Endothelial cell of umbilical vein (primary cell): Measurements from ENCODE around the gene NYAP2.

Experiments
- FOS ChIP-seq: IDR thresholded peaks from 2 replicates; pipeline ENCODE4 v1.6.1; 2011; ENCODE audit warnings: mild to moderate bottlenecking, low read length, moderate library complexity, borderline replicate concordance; ENCODE audit not compliant: insufficient read depth
- JUN ChIP-seq: IDR thresholded peaks from 2 replicates; pipeline ENCODE4 v1.6.1; 2011; ENCODE audit warnings: borderline replicate concordance, low read depth; ENCODE audit not compliant: insufficient read length, insufficient read depth
- POLR2A ChIP-seq: IDR thresholded peaks from 2 replicates; pipeline ENCODE4 v1.6.1; 2012; ENCODE audit warnings: low read depth, mild to moderate bottlenecking, control low read depth, low read length
- POLR2AphosphoS5 ChIP-seq: IDR thresholded peaks from 2 replicates; pipeline ENCODE4 v1.6.1; 2012; ENCODE audit warnings: low read depth, mild to moderate bottlenecking, control low read depth, low read length, moderate library complexity; ENCODE audit not compliant: insufficient read depth
- TF ChIP-seq, protein P1 (sequence below), 2 donors: IDR thresholded peaks; 1 replicate in 1 of 2; 2 replicates in 1 of 2; pipeline ENCODE4 v1.5.1; 2011; ENCODE audit warnings: low read length in 2 of 2, mild to moderate bottlenecking in 2 of 2, moderate library complexity in 2 of 2, control low read depth in 1 of 2, inconsistent platforms in 1 of 2, low read depth in 1 of 2; ENCODE audit not compliant: insufficient read depth in 1 of 2; ENCODE audit errors: extremely low read depth in 1 of 2
- TF ChIP-seq, protein P2 (sequence below): IDR thresholded peaks from 2 replicates; pipeline ENCODE4 v1.6.1; 2011; ENCODE audit not compliant: insufficient read depth, insufficient read length

DNA sequence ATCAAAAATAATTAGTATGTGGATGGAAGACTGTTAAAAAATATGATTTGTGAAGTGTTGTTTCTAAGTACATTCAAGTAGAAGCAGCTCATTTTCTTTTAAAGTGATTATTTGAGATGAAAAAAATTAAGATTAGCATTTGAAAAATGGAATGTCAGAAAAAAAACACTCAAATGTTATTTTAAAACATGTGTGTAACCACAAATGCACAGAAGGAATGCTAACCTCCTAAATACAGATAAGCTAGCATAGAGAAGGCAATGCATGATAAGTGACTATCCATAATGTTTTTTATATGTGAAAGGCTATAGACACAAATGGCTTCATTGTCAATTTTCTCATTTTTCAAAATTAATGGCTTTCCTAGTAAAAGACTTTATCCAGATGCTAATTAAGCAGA, 198.9 kb downstream of the NYAP2 start:
- TF ChIP-seq FOS = no peak
- no peak for TF ChIP-seq POLR2A
- TF ChIP-seq, protein P1, sequence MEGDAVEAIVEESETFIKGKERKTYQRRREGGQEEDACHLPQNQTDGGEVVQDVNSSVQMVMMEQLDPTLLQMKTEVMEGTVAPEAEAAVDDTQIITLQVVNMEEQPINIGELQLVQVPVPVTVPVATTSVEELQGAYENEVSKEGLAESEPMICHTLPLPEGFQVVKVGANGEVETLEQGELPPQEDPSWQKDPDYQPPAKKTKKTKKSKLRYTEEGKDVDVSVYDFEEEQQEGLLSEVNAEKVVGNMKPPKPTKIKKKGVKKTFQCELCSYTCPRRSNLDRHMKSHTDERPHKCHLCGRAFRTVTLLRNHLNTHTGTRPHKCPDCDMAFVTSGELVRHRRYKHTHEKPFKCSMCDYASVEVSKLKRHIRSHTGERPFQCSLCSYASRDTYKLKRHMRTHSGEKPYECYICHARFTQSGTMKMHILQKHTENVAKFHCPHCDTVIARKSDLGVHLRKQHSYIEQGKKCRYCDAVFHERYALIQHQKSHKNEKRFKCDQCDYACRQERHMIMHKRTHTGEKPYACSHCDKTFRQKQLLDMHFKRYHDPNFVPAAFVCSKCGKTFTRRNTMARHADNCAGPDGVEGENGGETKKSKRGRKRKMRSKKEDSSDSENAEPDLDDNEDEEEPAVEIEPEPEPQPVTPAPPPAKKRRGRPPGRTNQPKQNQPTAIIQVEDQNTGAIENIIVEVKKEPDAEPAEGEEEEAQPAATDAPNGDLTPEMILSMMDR (IDR thresholded peaks at IDR 0.05; ENCODE audit: extremely low read depth in 1 of 2, insufficient read depth in 1 of 2, low read depth in 1 of 2, low read length in 2 of 2) = no peak
- no peak for TF ChIP-seq POLR2AphosphoS5
- TF ChIP-seq JUN = no peak
- TF ChIP-seq, protein P2, sequence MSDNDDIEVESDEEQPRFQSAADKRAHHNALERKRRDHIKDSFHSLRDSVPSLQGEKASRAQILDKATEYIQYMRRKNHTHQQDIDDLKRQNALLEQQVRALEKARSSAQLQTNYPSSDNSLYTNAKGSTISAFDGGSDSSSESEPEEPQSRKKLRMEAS = no peak
